CD14-positive monocyte (primary cell): ENCODE measurements around the gene VPS18. TPM values are rescaled to one million over a fixed set of nuclear protein-coding genes. Genes with fewer than 3 reads are reported as not detected.
A peak's percentile ranks its signal among the peaks of the same experiment; 100 is the strongest.

Source experiments
- DNase-seq, 3 donors: peaks; one replicate each; pipeline ENCODE4 v3.0.0-alpha.2; 2011 to 2022
- H2AFZ ChIP-seq: 2 replicates; pipeline ENCODE4 v1.6.0; 2012; ENCODE audit warnings: mild to moderate bottlenecking, low read depth, low read length, inconsistent platforms; ENCODE audit not compliant: insufficient read depth, poor library complexity, severe bottlenecking
- H3K27ac ChIP-seq, 2 donors: 1 replicate in 1 of 2; 2 replicates in 1 of 2; pipeline ENCODE4 v1.5.1; 2012 to 2013; ENCODE audit warnings: low read length in 2 of 2, control low read depth in 1 of 2, inconsistent platforms in 1 of 2, low read depth in 1 of 2, mild to moderate bottlenecking in 1 of 2
- H3K27me3 ChIP-seq, 2 donors: one replicate each; pipeline versions ENCODE4 v1.6.0 to v1.6.1; 2011 to 2013; ENCODE audit warnings: low read length in 2 of 2; ENCODE audit not compliant: control insufficient read depth in 2 of 2, insufficient read depth in 2 of 2
- H3K36me3 ChIP-seq, 2 donors: replicated peaks in 1 of 2; 1 replicate in 1 of 2; 2 replicates in 1 of 2; pipeline versions ENCODE4 v1.5.1 to v1.6.1; 2012 to 2013; ENCODE audit warnings: low read length in 2 of 2, control low read depth in 1 of 2, inconsistent platforms in 1 of 2, mild to moderate bottlenecking in 1 of 2; ENCODE audit not compliant: insufficient read depth in 2 of 2, control insufficient read depth in 1 of 2
- H3K4me1 ChIP-seq, 2 donors: 1 replicate in 1 of 2; 2 replicates in 1 of 2; pipeline versions ENCODE4 v1.5.1 to v1.6.1; 2012 to 2013; ENCODE audit warnings: low read length in 2 of 2, control low read depth in 1 of 2, inconsistent platforms in 1 of 2, mild to moderate bottlenecking in 1 of 2, moderate library complexity in 1 of 2; ENCODE audit not compliant: insufficient read depth in 2 of 2, control insufficient read depth in 1 of 2
- H3K4me2 ChIP-seq: replicated peaks from 2 replicates; pipeline ENCODE3; 2012; ENCODE audit warnings: low read length, moderate library complexity, mild to moderate bottlenecking; ENCODE audit not compliant: poor library complexity, severe bottlenecking; ENCODE audit errors: extremely low read depth
- H3K4me3 ChIP-seq, 3 experiments: fragments of 200-600 bp in 1 of 3; sonication (generic) in 1 of 3; replicated peaks in 1 of 3; 1 replicate in 2 of 3; 2 replicates in 1 of 3; pipeline ENCODE4 v1.5.1; 2011 to 2013; ENCODE audit warnings: low read length in 3 of 3, mild to moderate bottlenecking in 3 of 3, control low read depth in 2 of 3, low read depth in 2 of 3, inconsistent platforms in 1 of 3, moderate library complexity in 1 of 3
- H3K79me2 ChIP-seq: 2 replicates; pipeline ENCODE4 v1.6.0; 2012; ENCODE audit warnings: mild to moderate bottlenecking, control low read depth, inconsistent platforms, low read length, moderate library complexity; ENCODE audit not compliant: insufficient read depth
- H3K9ac ChIP-seq: 2 replicates; pipeline ENCODE4 v1.6.0; 2017; ENCODE audit warnings: low read length, mild to moderate bottlenecking; ENCODE audit not compliant: insufficient read depth, poor library complexity, severe bottlenecking
- H3K9me3 ChIP-seq, 2 donors: replicated peaks in 1 of 2; 1 replicate in 1 of 2; 2 replicates in 1 of 2; pipeline versions ENCODE4 v1.5.1 to v1.6.1; 2012 to 2013; ENCODE audit warnings: low read length in 2 of 2, control low read depth in 1 of 2; ENCODE audit not compliant: control insufficient read depth in 1 of 2, insufficient read depth in 1 of 2
- H4K20me1 ChIP-seq: 2 replicates; pipeline ENCODE4 v1.6.0; 2012; ENCODE audit warnings: mild to moderate bottlenecking, low read length, control low read depth, moderate library complexity; ENCODE audit not compliant: insufficient read depth
- H3K27ac Mint-ChIP-seq, 7 donors: one replicate each; pipeline ENCODE4 v1.8.0; 2020; ENCODE audit warnings: mild to moderate bottlenecking in 7 of 7, mixed read lengths in 7 of 7, moderate library complexity in 6 of 7, inconsistent platforms in 2 of 7
- H3K27me3 Mint-ChIP-seq, 3 donors: one replicate each; pipeline ENCODE4 v1.8.0; 2021 to 2022; ENCODE audit warnings: low read depth in 3 of 3, mild to moderate bottlenecking in 3 of 3, mixed read lengths in 3 of 3, moderate library complexity in 3 of 3, inconsistent platforms in 1 of 3
- H3K36me3 Mint-ChIP-seq, 2 donors: one replicate each; pipeline ENCODE4 v1.8.0; 2020; ENCODE audit warnings: mixed read lengths in 2 of 2, inconsistent platforms in 1 of 2, mild to moderate bottlenecking in 1 of 2
- H3K4me1 Mint-ChIP-seq: one replicate; pipeline ENCODE4 v1.8.0; 2020; ENCODE audit warnings: mild to moderate bottlenecking, mixed read lengths
- H3K4me3 Mint-ChIP-seq, 2 donors: one replicate each; pipeline ENCODE4 v1.8.0; 2020; ENCODE audit warnings: mild to moderate bottlenecking in 2 of 2, mixed read lengths in 2 of 2, moderate library complexity in 1 of 2
- H3K9me3 Mint-ChIP-seq, 7 donors: one replicate each; pipeline ENCODE4 v1.8.0; 2020 to 2022; ENCODE audit warnings: mixed read lengths in 7 of 7, mild to moderate bottlenecking in 6 of 7, moderate library complexity in 6 of 7, inconsistent platforms in 2 of 7
- CTCF ChIP-seq: fragments of 200-600 bp; IDR thresholded peaks from one replicate; pipeline ENCODE4 v1.8.0; 2022; ENCODE audit warnings: antibody characterized with exemption, mild to moderate bottlenecking
- WGBS: methylation state at CpG from one replicate; pipeline ENCODE4 v1.1.5; 2013; ENCODE audit warnings: missing lambda C conversion rate; ENCODE audit not compliant: insufficient coverage; 5-methylcytosine and 5-hydroxymethylcytosine counted together
- intact Hi-C, 2 donors: fragments of 100-400 bp; cut with micrococcal nuclease; formaldehyde crosslinking; loops; one replicate each; pipeline versions ENCODE4 v1.15.0 to v1.15.1; 2023
- polyA plus RNA-seq, 3 donors: library from polyadenylated mRNA; depleted of rRNA in 1 of 3; unstranded in 2 of 3; stranded (reverse) in 1 of 3; fragments of 300-500 nt in 2 of 3; fragments of >200 nt in 1 of 3; fragmentation: Illumina TruSeq in 2 of 3; gene quantifications; 1 replicate in 2 of 3; 2 replicates in 1 of 3; pipeline ENCODE4 v1.2.3, GENCODE V29; 2012 to 2021

VPS18 gene
- polyA plus RNA-seq, 3 donors, result 12.1 to 22.8 (median 21.8) TPM

DNA sequence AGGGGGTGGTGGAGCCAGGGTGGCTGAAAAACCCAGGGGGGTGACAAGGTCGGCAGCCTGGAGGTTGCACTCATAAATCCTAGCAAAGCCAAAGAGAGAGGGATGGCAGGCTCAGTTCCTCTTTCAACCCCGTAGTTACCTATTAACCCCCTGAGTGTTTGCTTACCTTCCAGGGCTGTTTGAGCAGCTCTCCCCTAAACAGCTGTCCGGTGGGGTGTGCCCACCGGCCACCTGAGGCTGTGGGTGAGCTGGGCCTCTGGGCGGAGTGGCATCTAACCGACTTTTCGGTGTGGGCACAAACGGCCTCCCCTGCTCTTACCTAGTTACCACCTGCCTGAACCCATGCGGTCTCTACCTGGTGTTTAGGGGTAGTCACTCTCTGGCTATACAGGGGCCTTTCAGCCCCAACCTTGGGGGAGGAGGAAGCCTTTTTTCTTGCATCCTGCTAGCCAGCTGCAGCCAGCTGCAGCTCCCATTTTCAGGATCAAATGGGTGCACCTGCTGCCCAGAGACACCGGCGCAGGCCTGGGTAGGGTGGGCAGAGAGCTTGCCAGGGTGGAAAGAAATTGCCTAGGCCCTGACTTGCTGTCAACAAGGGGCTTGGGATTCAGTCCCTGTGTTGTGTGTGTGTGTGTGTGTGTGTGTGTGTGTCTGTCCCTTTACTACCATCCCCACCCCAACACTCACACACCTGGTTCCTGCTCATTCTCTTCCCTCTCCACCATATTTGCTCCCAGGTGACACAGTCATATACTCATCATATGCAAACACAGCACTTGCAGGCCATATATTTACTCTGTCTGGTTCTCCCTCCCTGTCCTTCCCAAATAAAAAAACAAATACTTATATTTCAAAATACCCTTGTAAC is 38.6 kb downstream of the VPS18 start:
- no peak for TF ChIP-seq CTCF
- DNase-seq, result no peak
- WGBS, result 33% methylated on average over 2 of the region's 11 CpGs
- Histone ChIP-seq H3K9me3 (peaks cover 0 to 27% of the 10 kb centered on the region in 2 donors), H3K27me3 (peaks cover 31 to 52% of the 10 kb centered on the region in 2 donors), H3K4me2 (no peak overlapping the region), H3K4me1 (peaks cover 34 to 45% of the 10 kb centered on the region in 2 donors), H3K36me3 (no peaks in the 10 kb centered on the region), H3K9ac (no peak overlapping the region), H3K27ac (no peak overlapping the region), H3K79me2 (no peaks in the 10 kb centered on the region), H4K20me1 (no peaks in the 10 kb centered on the region), H3K4me3 (no peak overlapping the region), H2AFZ (no peak overlapping the region)
- H3K27me3 Mint-ChIP-seq, result peaks cover 49 to 57% (median 54%) of the 10 kb centered on the region in 3 donors
- H3K9me3 Mint-ChIP-seq, result peaks cover 0 to 26% (median 7%) of the 10 kb centered on the region in 7 donors
- H3K27ac Mint-ChIP-seq, result no peak overlapping the region
- H3K4me1 Mint-ChIP-seq, result peaks cover 39% of the 10 kb centered on the region
- H3K36me3 Mint-ChIP-seq, result peaks cover 4 to 8% of the 10 kb centered on the region in 2 donors
- H3K4me3 Mint-ChIP-seq, result peak overlapping the region in 1 of 2 donors; percentile 93
- intact Hi-C loops, result no loop called here

GRCh38 chr15:40933517-40933902 is 39.3 kb downstream of the VPS18 start:
- 69% methylated on average over 1 of the region's 3 CpGs for WGBS
- peaks cover 4 to 8% of the 10 kb centered on the region in 2 donors for H3K36me3 Mint-ChIP-seq
- no peak overlapping the region for H3K4me3 ChIP-seq
- H3K4me2 ChIP-seq, result no peak overlapping the region
- H3K9me3 Mint-ChIP-seq, result peaks cover 0 to 22% (median 7%) of the 10 kb centered on the region in 7 donors
- intact Hi-C loops, result no loop called here
- no peak for TF ChIP-seq CTCF
- H3K4me1 ChIP-seq, result peaks cover 29 to 38% of the 10 kb centered on the region in 2 donors
- no peaks in the 10 kb centered on the region for H3K79me2 ChIP-seq
- H3K27me3 Mint-ChIP-seq, result peaks cover 44 to 52% (median 50%) of the 10 kb centered on the region in 3 donors
- no peaks in the 10 kb centered on the region for H4K20me1 ChIP-seq
- peaks cover 36% of the 10 kb centered on the region for H3K4me1 Mint-ChIP-seq
- H3K27ac ChIP-seq, result no peak overlapping the region
- no peak overlapping the region for H2AFZ ChIP-seq
- no peaks in the 10 kb centered on the region for H3K36me3 ChIP-seq
- H3K9me3 ChIP-seq, result peaks cover 0 to 27% of the 10 kb centered on the region in 2 donors
- H3K27me3 ChIP-seq, result peaks cover 30 to 46% of the 10 kb centered on the region in 2 donors
- H3K9ac ChIP-seq, result no peak overlapping the region
- peak overlapping the region in 1 of 7 donors; percentile 71 for H3K27ac Mint-ChIP-seq
- H3K4me3 Mint-ChIP-seq, result peak overlapping the region in 1 of 2 donors; percentile 22
- no peak for DNase-seq
